NT2/D1 (cell line): Measurements from ENCODE around the gene HLA-DOA.

Source experiments
- SUZ12 ChIP-seq: IDR thresholded peaks from 2 replicates; pipeline ENCODE4 v1.6.1; 2011; ENCODE audit not compliant: insufficient read length, insufficient read depth; ENCODE audit errors: extremely low read depth
- YY1 ChIP-seq: IDR thresholded peaks from 2 replicates; pipeline ENCODE4 v1.6.1; 2011; ENCODE audit not compliant: insufficient read length, insufficient read depth
- ZNF274 ChIP-seq: IDR thresholded peaks from 2 replicates; pipeline ENCODE4 v1.6.1; 2011; ENCODE audit warnings: mild to moderate bottlenecking, low read depth, low read length

- TF ChIP-seq SUZ12 = no peak
- TF ChIP-seq YY1 = no peak
- no peak for TF ChIP-seq ZNF274
Observed at GRCh38 chr6:33007831-33008400, 1.5 kb downstream of the HLA-DOA start.
